Measurements from ENCODE around the gene SLC25A39. TPM values are rescaled to one million over a fixed set of nuclear protein-coding genes. Genes with fewer than 3 reads are reported as not detected.

The SLC25A39 gene
- total and polyA plus RNA-seq, 2 of the 4 experiments (the other 2 are of a cell fraction): 49.1 to 99.7 TPM

GRCh38 chr17:44282264-44282663, 42.4 kb downstream of the SLC25A39 start:
- CTCF ChIA-PET: no interaction called here
- no peak overlapping the region for H4K91ac ChIP-seq (ENCODE audit: insufficient read depth, low read depth, low read length)
- no peak overlapping the region for H4K5ac ChIP-seq (ENCODE audit: low read depth, low read length)
- H2BK120ac ChIP-seq (ENCODE audit: low read depth, low read length): no peak overlapping the region
- no peak overlapping the region for H2AK5ac ChIP-seq (ENCODE audit: low read depth, low read length)
- no peak overlapping the region for H3K23ac ChIP-seq (ENCODE audit: low read depth, low read length)
- H3K4ac ChIP-seq (ENCODE audit: low read depth, low read length): no peak overlapping the region
- H3K36me3 ChIP-seq (ENCODE audit: control insufficient read depth, insufficient read depth, low read length): no peaks in the 10 kb centered on the region
- ATAC-seq (ENCODE audit: low read depth) (no peak), DNase-seq (no peak)
- H2BK5ac ChIP-seq (ENCODE audit: low read depth, low read length, poor library complexity, severe bottlenecking): no peak overlapping the region
- H3K18ac ChIP-seq (ENCODE audit: low read depth, low read length): no peak overlapping the region
- BruUV-seq (replicated peaks): no TSS peak
- H3K14ac ChIP-seq (replicated peaks; ENCODE audit: low read depth, low read length): no peak overlapping the region
- POLR2A ChIA-PET (ENCODE audit: unreplicated experiment): no interaction called here
- H3K27ac ChIP-seq (ENCODE audit: insufficient read depth, low read length): no peak overlapping the region
- H4K20me1 ChIP-seq (ENCODE audit: insufficient read depth, low read length): no peaks in the 10 kb centered on the region
- peaks cover 4% of the 10 kb centered on the region for H3K27me3 ChIP-seq (ENCODE audit: control insufficient read depth, insufficient read depth, low read length)
- H2BK20ac ChIP-seq (ENCODE audit: low read depth, low read length): no peak overlapping the region
- peaks cover 6% of the 10 kb centered on the region for H3K4me1 ChIP-seq (ENCODE audit: control insufficient read depth, insufficient read depth, low read length)
- no peak overlapping the region for H3K4me2 ChIP-seq (ENCODE audit: low read depth, low read length)
- dilution Hi-C loops (cut with HindIII; ENCODE audit: low sequenced_read_pairs, unreplicated experiment) (no loop called here), in situ Hi-C loops (cut with MboI; ENCODE audit: low sequenced_read_pairs) (no loop called here), intact Hi-C loops (cut with micrococcal nuclease) (no loop called here)
- no peak overlapping the region for H3K56ac ChIP-seq (ENCODE audit: extremely low read depth, insufficient read depth, low read length)
- no peak overlapping the region for H4K8ac ChIP-seq (ENCODE audit: low read depth in 2 of 2, low read length in 2 of 2)
- no CpG with 5 or more reads among the region's 3 CpGs for WGBS, 2 experiments (ENCODE audit: extremely low coverage in 2 of 2, insufficient read length in 1 of 2)
- no peak overlapping the region for H2AFZ ChIP-seq (replicated peaks; ENCODE audit: low read length, poor library complexity)
- no peak overlapping the region for H3K9ac ChIP-seq (ENCODE audit: low read depth, low read length)
- H3K4me3 ChIP-seq (ENCODE audit: insufficient read depth, low read depth, low read length): no peak overlapping the region
- peaks cover 14% of the 10 kb centered on the region for H3K9me1 ChIP-seq (ENCODE audit: insufficient read depth, low read length)
- H2BK15ac ChIP-seq (ENCODE audit: low read depth, low read length): no peak overlapping the region
- H3K79me1 ChIP-seq (ENCODE audit: low read depth in 1 of 2, low read length in 2 of 2): peaks cover 0 to 5% of the 10 kb centered on the region in 2 experiments; a peak in 1 of 4 replicates
- no peak for TF ChIP-seq CEBPB (IDR thresholded peaks at IDR 0.05; ENCODE audit: low read depth, low read length)
- no peak for TF ChIP-seq RAD21 (IDR thresholded peaks at IDR 0.05; ENCODE audit: low read length)
- TF ChIP-seq RFX5 (IDR thresholded peaks at IDR 0.05; ENCODE audit: low read depth, low read length): no peak
- TF ChIP-seq BHLHE40 (IDR thresholded peaks at IDR 0.05; ENCODE audit: low read depth, low read length): no peak
- no peak for TF ChIP-seq ELK1 (IDR thresholded peaks at IDR 0.05; ENCODE audit: borderline replicate concordance, low read depth, low read length)
- no peak for TF ChIP-seq FOS (IDR thresholded peaks at IDR 0.05; ENCODE audit: low read depth, low read length)
- H3K9me3 ChIP-seq (ENCODE audit: control insufficient read depth, insufficient read depth, low read length): no peaks in the 10 kb centered on the region
- H2AK9ac ChIP-seq (replicated peaks; ENCODE audit: low read depth, low read length, poor library complexity): no peak overlapping the region

Measured in IMR-90 (cell line).